ENCODE results near the gene C10orf67. TPM values are rescaled to one million over a fixed set of nuclear protein-coding genes. Genes with fewer than 3 reads are reported as not detected.

The C10orf67 gene
- total RNA-seq, 2 experiments from 2014 or later: 0.07 TPM; not detected in 1

- CTCF ChIA-PET: interaction anchor here (1.0 kb wide), 1 partner anchor 9 kb away, joined by 4 read pairs; no protein-coding TSS in a partner anchor
- H3K36me3 Mint-ChIP-seq: peaks cover 1% of the 10 kb centered on the region
Observed at GRCh38 chr10:23192712-23193434, 151.7 kb downstream of the C10orf67 start.

GRCh38 chr10:23191764-23192711 is 152.6 kb downstream of the C10orf67 start, which contains the start of gene PTF1A:
Gene PTF1A, plus strand, starts transcription at chr10:23192312. Its CDS starts 219 bp downstream, at chr10:23192531.
- DNase-seq (no peak), ATAC-seq (no peak)
- Mint-ChIP-seq H3K4me3 (no peak within 1 kb of the TSS), H3K27me3 (peaks cover 79% of the 10 kb centered on the region), H3K4me1 (peaks cover 3% of the 10 kb centered on the region), H3K36me3 (peaks cover 1% of the 10 kb centered on the region), H3K9me3 (ENCODE audit: low read depth) (no peaks in the 10 kb centered on the region), H3K27ac (no peak within 1 kb of the TSS)
- CTCF ChIA-PET: no interaction called here

More at GRCh38 chr10:23192712-23193434, 151.7 kb downstream of the C10orf67 start:
- H3K9me3 Mint-ChIP-seq (ENCODE audit: low read depth): no peaks in the 10 kb centered on the region
- no peak overlapping the region for H3K4me3 Mint-ChIP-seq
- no peak overlapping the region for H3K27ac Mint-ChIP-seq
- ATAC-seq: no peak
- DNase-seq: no peak
- H3K4me1 Mint-ChIP-seq: peaks cover 3% of the 10 kb centered on the region
- peaks cover 82% of the 10 kb centered on the region for H3K27me3 Mint-ChIP-seq

- peaks cover 3% of the 10 kb centered on the region for H3K4me1 Mint-ChIP-seq
Observed at GRCh38 chr10:23190872-23191763, 153.5 kb downstream of the C10orf67 start.

GRCh38 chr10:23189024-23189423 is 155.6 kb downstream of the C10orf67 start:
- H3K4me3 Mint-ChIP-seq: no peak overlapping the region
- DNase-seq: no peak
- CTCF ChIA-PET: no interaction called here
- ATAC-seq: no peak
- no peaks in the 10 kb centered on the region for H3K9me3 Mint-ChIP-seq (ENCODE audit: low read depth)
- H3K27ac Mint-ChIP-seq: no peak overlapping the region
- H3K4me1 Mint-ChIP-seq: peaks cover 3% of the 10 kb centered on the region
- peaks cover 63% of the 10 kb centered on the region for H3K27me3 Mint-ChIP-seq
- H3K36me3 Mint-ChIP-seq: peaks cover 1% of the 10 kb centered on the region

More at GRCh38 chr10:23190872-23191763, 153.5 kb downstream of the C10orf67 start:
- peaks cover 74% of the 10 kb centered on the region for H3K27me3 Mint-ChIP-seq
- no peak for ATAC-seq
- CTCF ChIA-PET: no interaction called here
- H3K27ac Mint-ChIP-seq: no peak overlapping the region
- no peak overlapping the region for H3K4me3 Mint-ChIP-seq
- H3K9me3 Mint-ChIP-seq (ENCODE audit: low read depth): no peaks in the 10 kb centered on the region
- H3K36me3 Mint-ChIP-seq: peaks cover 1% of the 10 kb centered on the region
- DNase-seq: no peak

GRCh38 chr10:23187155-23187554 is 157.4 kb downstream of the C10orf67 start:
- CTCF ChIA-PET: no interaction called here
- Mint-ChIP-seq H3K9me3 (ENCODE audit: low read depth) (no peaks in the 10 kb centered on the region), H3K27ac (no peak overlapping the region), H3K4me3 (no peak overlapping the region), H3K27me3 (peaks cover 53% of the 10 kb centered on the region), H3K4me1 (no peaks in the 10 kb centered on the region), H3K36me3 (no peaks in the 10 kb centered on the region)
- DNase-seq (no peak), ATAC-seq (no peak)

- no peak for DNase-seq
- no peak for ATAC-seq
- H3K9me3 Mint-ChIP-seq (ENCODE audit: low read depth): no peaks in the 10 kb centered on the region
- no peaks in the 10 kb centered on the region for H3K36me3 Mint-ChIP-seq
- no peak overlapping the region for H3K4me3 Mint-ChIP-seq
- CTCF ChIA-PET: no interaction called here
- H3K27ac Mint-ChIP-seq: no peak overlapping the region
- peaks cover 57% of the 10 kb centered on the region for H3K27me3 Mint-ChIP-seq
- no peaks in the 10 kb centered on the region for H3K4me1 Mint-ChIP-seq
Observed at GRCh38 chr10:23186697-23187096, 157.9 kb downstream of the C10orf67 start.

- H3K4me3 Mint-ChIP-seq: no peak overlapping the region
- CTCF ChIA-PET: no interaction called here
- H3K9me3 Mint-ChIP-seq (ENCODE audit: low read depth): no peaks in the 10 kb centered on the region
- no peaks in the 10 kb centered on the region for H3K4me1 Mint-ChIP-seq
- H3K27ac Mint-ChIP-seq: no peak overlapping the region
- peaks cover 52% of the 10 kb centered on the region for H3K27me3 Mint-ChIP-seq
- DNase-seq (no peak), ATAC-seq (no peak)
- H3K36me3 Mint-ChIP-seq: no peaks in the 10 kb centered on the region
Observed at GRCh38 chr10:23186178-23186577, 158.4 kb downstream of the C10orf67 start.

- Mint-ChIP-seq H3K9me3 (ENCODE audit: low read depth) (no peaks in the 10 kb centered on the region), H3K4me3 (no peak overlapping the region), H3K27ac (no peak overlapping the region), H3K27me3 (peaks cover 73% of the 10 kb centered on the region), H3K36me3 (no peaks in the 10 kb centered on the region), H3K4me1 (no peaks in the 10 kb centered on the region)
- DNase-seq: no peak
- CTCF ChIA-PET: no interaction called here
- no peak for ATAC-seq
Observed at GRCh38 chr10:23174977-23175512, 169.6 kb downstream of the C10orf67 start.

- Mint-ChIP-seq H3K4me3 (no peak overlapping the region), H3K27ac (no peak overlapping the region), H3K9me3 (ENCODE audit: low read depth) (no peaks in the 10 kb centered on the region), H3K4me1 (no peaks in the 10 kb centered on the region), H3K27me3 (peaks cover 75% of the 10 kb centered on the region), H3K36me3 (no peaks in the 10 kb centered on the region)
- DNase-seq: no peak
- CTCF ChIA-PET: no interaction called here
- no peak for ATAC-seq
Observed at GRCh38 chr10:23174074-23174976, 170.3 kb downstream of the C10orf67 start.

GRCh38 chr10:23173214-23174073 is 171.2 kb downstream of the C10orf67 start:
- ATAC-seq (no peak), DNase-seq (no peak)
- CTCF ChIA-PET: interaction anchor here (0.9 kb wide), 1 partner anchor 15 kb away, joined by 4 read pairs; no protein-coding TSS in a partner anchor
- Mint-ChIP-seq H3K4me3 (no peak overlapping the region), H3K9me3 (ENCODE audit: low read depth) (no peaks in the 10 kb centered on the region), H3K4me1 (no peaks in the 10 kb centered on the region), H3K36me3 (no peaks in the 10 kb centered on the region), H3K27ac (no peak overlapping the region), H3K27me3 (peaks cover 69% of the 10 kb centered on the region)

- no peak overlapping the region for H3K4me3 Mint-ChIP-seq
- CTCF ChIA-PET: interaction anchor here (0.9 kb wide), 1 partner anchor 14 kb away, joined by 4 read pairs; no protein-coding TSS in a partner anchor
- no peaks in the 10 kb centered on the region for H3K4me1 Mint-ChIP-seq
- no peaks in the 10 kb centered on the region for H3K36me3 Mint-ChIP-seq
- no peak for DNase-seq
- ATAC-seq: no peak
- peaks cover 65% of the 10 kb centered on the region for H3K27me3 Mint-ChIP-seq
- H3K9me3 Mint-ChIP-seq (ENCODE audit: low read depth): no peaks in the 10 kb centered on the region
- H3K27ac Mint-ChIP-seq: no peak overlapping the region
Observed at GRCh38 chr10:23172429-23173213, 172.0 kb downstream of the C10orf67 start.
